Dermis microvascular lymphatic vessel endothelial cell (primary cell): ENCODE data around the gene NEO1. TPM values are rescaled to one million over a fixed set of nuclear protein-coding genes. Genes with fewer than 3 reads are reported as not detected.
A peak's percentile ranks its signal among the peaks of the same experiment; 100 is the strongest.

Experiments used
- DNase-seq, 2 donors: peaks; one replicate each; pipeline versions ENCODE4 v3.0.0 to v3.0.0-alpha.2; 2010; ENCODE audit warnings: low read depth in 2 of 2
- total RNA-seq: library from RNA; depleted of rRNA; stranded (reverse); fragments of >200 nt; gene quantifications from 2 replicates; pipeline ENCODE4 v1.2.1, GENCODE V29; 2014

Gene NEO1
- total RNA-seq, 1 donor from 2014 or later = 1.9 TPM

DNA sequence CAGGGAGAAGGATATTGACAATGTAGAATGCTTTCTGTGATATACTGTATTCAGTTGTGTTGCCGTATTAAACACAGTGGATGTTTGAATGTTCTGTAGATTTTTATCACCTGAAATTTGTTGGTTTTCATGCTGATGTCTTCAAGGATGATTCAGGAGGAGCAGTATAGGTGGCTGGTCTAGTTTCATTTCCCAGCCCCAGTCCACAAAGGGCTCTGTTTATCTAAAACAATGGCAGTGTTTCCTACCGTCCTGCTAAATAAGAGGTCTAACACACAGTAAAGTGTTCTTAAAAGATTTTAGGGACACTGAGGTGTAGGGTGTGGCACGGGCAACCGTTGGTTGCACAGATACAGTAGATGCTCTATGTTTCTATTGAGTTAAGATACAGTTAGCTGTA, 26.0 kb downstream of the NEO1 start:
- no peak for DNase-seq

- DNase-seq = peak in 1 of 2 donors; percentile 6
Measured at GRCh38 chr15:73078722-73079121, 26.5 kb downstream of the NEO1 start.

DNA sequence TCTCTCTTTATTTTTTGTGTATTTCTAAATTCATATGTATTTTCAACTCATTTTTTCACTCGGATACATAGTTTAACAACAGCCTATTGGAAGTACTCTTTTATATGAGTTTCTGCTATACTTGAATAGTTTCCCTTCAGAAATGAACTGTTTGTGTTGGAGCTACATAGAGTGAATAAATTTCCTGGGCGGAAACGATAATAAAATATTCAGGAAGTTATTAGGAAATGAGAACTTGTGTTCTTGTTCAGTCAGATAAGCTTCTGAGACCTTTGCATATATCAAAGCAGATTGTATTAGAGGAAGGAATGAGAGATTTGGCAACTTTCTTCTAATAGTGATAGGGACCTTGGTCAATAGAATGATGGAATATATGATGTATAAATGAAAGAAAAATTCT, 27.3 kb downstream of the NEO1 start:
- peak; percentile 80 to 84 for DNase-seq

DNA sequence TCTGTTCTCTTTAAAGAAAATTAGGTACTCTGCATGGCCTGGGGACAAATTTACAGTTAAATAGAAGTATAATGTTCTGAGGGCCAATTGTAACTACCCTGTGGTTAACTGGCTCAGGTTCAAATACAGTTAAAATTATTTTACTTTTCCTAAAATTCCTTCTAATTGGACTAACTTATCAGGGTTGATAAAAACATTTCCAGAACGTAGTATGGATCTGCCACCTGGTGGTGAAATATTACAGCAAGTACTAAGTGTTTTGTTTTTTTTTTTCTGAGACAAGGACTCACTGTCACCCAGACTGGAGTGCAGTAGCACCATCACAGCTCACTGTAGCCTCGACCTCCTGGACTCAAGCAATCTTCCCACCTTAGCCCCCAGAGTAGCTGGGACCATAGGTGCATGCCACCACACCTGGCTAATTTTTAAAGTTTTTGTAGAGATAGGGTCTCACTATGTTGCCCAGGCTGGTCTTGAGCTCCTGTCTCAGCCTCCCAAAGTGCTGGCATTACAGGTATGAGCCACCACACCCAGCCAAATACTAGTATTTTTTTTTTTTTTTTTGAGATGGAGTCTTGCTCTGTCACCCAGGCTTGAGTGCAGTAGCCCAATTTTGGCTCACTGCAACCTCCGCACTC, 29.2 kb downstream of the NEO1 start:
- peak; percentile 38 to 71 for DNase-seq

- no peak for DNase-seq
Measured at GRCh38 chr15:73082812-73083211, 30.5 kb downstream of the NEO1 start.

GRCh38 chr15:73087098-73087497, 34.8 kb downstream of the NEO1 start:
- DNase-seq = no peak

DNA sequence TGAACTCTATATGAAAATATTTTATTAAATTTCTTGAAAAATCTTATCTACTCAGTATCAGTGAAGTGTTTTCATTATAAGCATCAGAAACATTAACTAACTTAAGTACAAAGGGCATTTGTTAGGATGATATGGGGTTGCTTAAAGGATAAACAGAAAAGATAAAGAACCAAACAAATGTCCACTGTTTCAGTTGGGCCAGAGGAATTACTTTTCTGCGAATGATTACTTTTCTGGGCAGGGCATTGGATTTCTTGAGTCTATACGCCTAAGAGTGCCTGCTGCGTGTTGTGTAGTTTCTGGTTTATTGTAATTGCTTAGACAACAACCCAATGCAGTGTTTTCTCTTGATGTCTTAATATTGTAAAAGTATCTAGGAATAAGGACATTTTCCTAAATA, 52.8 kb downstream of the NEO1 start:
- DNase-seq = no peak

- no peak for DNase-seq
Measured at GRCh38 chr15:73108676-73109075, 56.4 kb downstream of the NEO1 start.

GRCh38 chr15:73109765-73110164, 57.5 kb downstream of the NEO1 start:
- DNase-seq = no peak

DNA sequence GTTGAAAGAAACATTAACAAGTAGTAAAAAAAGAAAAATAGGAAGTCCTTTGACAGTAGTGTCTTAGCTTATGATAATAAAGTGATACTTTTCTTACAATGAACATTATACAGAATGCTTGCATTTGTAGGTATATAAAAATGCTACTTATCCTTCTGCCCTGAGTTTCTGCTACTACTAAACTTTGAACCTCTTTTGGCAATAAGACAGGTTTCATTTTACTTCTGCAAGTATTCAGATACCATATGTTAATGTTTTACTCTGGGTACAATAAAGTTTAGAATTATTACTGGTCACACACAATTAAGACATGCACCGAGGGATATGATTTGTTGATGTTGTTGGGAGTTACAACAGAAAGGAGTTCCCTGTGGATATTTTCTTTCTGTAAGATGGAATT, 57.9 kb downstream of the NEO1 start:
- DNase-seq = no peak

DNA sequence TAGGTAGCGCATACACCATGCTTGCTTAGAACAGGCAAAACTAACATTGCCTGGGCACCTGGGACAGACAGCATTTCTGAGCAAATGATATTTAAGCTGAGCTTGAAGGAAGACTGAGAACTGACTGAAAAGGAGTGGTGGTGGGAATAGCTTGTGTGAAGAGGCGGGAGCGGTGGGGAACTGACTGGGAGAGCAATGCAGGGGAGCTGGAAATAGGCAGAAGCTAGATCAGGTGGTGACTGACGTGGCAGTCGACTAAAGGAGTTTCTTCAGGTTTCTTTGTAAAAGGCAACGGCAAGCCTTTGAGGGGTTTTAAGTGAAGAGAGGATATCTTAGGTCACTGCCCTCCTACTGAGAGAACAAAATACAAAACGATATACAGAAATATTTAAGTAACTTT, 61.8 kb downstream of the NEO1 start:
- no peak for DNase-seq

GRCh38 chr15:73116164-73116563, 63.9 kb downstream of the NEO1 start:
- DNase-seq = no peak

- DNase-seq = no peak
Measured at GRCh38 chr15:73118055-73118454, 65.8 kb downstream of the NEO1 start.

DNA sequence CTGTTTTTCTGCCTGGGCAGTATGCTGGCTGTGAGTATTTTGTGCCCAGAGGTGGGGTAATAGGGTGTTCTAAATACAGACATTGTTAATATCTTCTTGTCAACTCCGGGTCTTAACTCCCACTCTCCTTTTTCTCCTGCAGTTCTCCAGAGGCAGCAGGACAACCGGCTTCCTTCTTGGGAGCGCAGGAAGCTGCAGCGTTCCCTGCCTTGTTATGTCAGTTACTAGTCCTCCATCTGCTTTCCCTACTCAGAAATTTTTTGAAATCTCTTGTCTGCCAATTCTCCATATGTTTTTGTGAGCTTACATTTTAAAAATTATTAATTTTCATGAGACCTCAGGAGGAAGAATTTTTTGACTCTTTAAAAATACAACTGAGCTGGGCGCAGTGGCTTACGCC, 67.2 kb downstream of the NEO1 start:
- DNase-seq = no peak

GRCh38 chr15:73120269-73120668, 68.0 kb downstream of the NEO1 start:
- DNase-seq = no peak

GRCh38 chr15:73125219-73125618, 73.0 kb downstream of the NEO1 start:
- no peak for DNase-seq

DNA sequence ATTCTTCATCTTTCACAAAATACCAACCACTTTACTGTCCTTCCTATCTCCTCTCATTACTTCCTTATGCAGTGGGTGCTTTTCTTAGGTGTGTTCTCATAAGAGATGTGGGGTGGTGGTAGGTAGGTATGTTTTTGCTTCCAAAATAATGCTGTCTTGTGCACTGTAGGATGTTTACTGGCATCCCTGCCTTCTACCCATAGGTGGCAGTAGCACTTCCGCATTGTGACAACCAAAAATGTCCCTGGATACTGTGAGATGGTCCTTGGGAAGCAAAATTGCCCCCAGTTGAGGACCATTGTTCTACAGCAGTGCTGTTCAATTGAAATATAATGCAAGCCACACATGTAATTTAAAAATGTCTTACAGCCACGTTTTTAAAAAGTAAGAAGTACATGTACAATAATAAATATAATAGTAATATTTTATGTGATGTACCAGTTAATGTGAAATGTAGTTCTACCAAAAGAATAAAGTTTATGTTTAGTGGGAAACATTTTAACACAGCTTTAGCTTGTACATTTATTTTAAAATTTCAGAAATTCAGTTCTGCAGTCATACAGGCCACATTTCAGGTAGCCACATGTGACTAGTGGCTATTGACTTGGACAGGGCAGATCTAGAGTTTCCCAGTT, 75.2 kb downstream of the NEO1 start:
- DNase-seq = peak in 1 of 2 donors; percentile 26

DNA sequence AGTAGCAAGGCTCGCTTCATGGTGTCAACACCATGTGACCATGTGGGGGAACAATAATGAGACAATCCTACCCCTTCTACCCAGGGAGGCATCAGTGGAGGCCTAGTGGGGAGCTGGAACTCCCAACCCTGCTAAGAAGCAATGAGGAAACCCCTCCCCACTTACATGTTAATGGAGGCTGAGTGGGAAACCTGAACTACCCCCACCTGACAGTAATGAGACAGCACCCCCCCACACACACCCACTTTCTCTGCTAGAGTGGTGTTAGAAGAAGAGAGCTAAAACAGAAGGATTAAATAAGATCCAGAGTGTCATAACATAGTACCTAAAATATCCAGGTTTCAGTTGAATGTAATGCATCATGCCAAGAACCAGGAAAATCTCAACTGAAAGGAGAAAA, 78.6 kb downstream of the NEO1 start:
- DNase-seq = no peak

DNA sequence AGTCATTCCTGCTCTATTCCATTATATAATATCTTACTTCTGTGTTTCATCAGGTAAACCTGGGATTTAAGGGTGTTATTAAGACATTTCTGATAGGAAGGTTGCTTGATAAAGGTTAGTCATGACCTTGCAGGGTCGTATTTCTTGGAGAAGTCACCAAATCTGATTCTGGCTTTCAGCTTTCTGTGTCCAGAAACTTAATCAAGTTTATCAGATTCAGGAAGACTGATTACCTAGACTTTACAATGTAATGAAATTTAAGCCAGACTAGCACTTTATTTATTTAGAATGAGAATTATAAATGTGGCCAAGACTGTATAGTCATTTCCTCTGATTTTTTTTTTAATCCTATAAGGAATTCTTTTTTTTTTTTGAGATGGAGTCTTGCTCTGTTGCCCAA, 81.9 kb downstream of the NEO1 start:
- DNase-seq = no peak

DNA sequence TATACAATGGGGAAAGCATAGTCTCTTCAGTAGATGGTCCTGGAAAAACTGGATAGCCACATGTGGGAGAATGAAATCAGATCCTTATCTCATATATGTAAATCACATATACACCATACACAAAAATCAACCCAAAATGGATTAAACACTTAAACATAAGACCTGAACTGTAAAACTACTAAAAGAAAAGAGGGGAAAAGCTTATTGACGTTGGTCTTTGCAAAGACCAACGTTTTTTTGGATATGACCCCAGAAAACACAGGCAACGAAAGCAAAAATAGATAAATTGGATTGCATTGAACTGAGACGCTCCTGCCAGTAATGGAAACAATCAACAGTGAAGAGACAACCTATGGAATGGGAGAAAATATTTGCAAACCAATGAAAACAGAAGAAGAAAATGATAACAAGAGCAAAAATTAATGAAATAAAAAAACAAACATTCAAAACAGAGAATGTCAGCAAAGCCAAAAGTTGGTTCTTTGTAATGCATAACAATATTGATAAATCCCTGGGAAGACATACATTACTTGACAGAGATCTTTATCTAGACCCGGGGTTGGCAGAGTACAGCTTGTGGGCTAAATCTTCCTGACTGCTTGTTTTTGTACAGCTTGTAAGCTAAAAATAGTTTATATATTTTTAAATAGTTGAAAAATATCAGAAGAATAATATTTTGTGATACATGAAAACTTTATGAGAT, 86.9 kb downstream of the NEO1 start:
- DNase-seq = no peak

- no peak for DNase-seq
Measured at GRCh38 chr15:73139744-73140553, 87.7 kb downstream of the NEO1 start.
